ENCODE measurements around the gene DENND1A.
A peak's percentile ranks its signal among the peaks of the same experiment; 100 is the strongest.
"Not testable (repeated sequence)": the region's sequence is repeated elsewhere in the genome, so short reads cannot be mapped to it uniquely, and the experiment has no call there.

DENND1A gene

DNA sequence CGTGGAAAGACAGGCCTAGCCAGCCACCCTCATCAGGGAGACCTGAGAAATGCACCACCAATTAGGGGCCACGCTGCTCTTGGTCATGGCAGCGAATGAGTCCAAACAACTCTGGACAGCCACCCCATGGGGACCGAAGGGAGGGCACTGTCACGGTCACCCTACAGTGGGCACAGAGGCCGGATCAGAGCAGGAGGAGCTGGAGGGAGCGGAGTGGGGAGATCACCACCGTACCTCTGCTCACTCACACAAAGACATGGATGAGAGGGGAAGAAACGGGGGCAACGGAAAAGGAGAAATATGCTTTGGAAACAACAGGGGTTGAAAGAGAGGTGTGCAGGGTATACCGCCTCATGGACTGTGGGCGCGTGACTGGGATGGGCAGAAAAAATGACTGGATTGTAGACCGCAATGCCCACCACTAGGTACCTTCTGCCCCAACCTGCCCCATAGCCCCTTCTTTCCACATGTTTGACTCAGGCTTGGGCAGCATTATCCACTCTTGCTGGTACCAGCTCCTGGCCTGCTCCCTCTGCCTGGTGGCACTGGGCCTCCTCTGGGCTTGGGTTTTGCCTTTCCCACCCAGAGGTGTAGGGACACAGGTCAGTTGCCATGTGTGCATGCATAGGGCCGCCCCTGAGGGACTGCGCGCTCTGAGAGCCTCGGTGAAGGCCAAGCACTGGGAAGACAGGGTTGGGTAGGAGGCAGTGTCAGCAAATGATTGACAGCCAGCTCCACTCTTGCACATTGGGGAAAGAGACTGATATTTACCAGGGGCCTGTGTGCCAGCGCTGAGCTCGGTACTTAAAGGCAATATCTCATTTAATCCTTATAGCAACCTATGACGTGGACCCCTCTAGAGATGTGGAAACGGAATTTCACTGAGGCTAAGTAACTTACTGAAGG, 497.3 kb downstream of the DENND1A start:
- peak; percentile 60 for DNase-seq (ENCODE audit: low spot score)
- TF ChIP-seq, protein P1, sequence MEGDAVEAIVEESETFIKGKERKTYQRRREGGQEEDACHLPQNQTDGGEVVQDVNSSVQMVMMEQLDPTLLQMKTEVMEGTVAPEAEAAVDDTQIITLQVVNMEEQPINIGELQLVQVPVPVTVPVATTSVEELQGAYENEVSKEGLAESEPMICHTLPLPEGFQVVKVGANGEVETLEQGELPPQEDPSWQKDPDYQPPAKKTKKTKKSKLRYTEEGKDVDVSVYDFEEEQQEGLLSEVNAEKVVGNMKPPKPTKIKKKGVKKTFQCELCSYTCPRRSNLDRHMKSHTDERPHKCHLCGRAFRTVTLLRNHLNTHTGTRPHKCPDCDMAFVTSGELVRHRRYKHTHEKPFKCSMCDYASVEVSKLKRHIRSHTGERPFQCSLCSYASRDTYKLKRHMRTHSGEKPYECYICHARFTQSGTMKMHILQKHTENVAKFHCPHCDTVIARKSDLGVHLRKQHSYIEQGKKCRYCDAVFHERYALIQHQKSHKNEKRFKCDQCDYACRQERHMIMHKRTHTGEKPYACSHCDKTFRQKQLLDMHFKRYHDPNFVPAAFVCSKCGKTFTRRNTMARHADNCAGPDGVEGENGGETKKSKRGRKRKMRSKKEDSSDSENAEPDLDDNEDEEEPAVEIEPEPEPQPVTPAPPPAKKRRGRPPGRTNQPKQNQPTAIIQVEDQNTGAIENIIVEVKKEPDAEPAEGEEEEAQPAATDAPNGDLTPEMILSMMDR (IDR thresholded peaks at IDR 0.05) = no peak
- Histone ChIP-seq H3K27ac (no peak overlapping the region), H3K4me3 (no peak overlapping the region)

DNA sequence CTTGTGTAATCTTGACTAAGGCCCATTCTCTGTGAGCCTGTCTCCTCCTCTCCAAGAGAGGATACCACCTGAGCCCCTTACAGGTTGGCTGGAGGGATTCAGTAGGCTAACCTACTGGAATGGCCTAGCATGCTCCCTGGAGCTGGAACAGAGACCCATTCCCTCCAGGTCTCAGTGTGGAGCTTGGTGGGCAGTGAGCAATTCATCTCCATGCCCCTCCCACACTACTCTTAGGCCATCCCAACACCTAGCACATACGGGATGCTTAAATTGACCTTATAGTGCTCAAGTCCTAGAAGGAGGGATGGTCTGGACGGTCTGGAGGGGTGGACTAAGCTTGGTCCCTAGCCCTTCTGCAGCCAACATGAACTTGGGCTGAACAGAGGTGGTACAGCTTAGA, 498.3 kb downstream of the DENND1A start:
- H3K27ac ChIP-seq = no peak overlapping the region
- peak; percentile 53 for DNase-seq (ENCODE audit: low spot score)
- TF ChIP-seq, protein P1 (IDR thresholded peaks at IDR 0.05) = no peak

DNA sequence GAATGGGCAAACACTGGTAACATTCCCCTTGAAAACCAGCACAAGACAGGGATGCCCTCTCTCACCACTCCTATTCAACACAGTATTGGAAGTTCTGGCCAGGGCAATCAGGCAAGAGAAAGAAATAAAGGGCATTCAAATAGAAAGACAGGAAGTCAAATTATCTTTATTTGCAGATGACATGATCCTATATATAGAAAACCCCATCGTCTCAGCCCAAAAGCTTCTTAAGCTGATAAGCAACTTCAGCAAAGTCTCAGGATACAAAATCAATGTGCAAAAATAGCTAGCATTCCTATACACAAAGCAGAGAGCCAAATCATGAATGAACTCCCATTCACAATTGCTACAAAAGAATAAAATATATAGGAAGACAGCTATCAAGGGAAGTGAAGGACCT, 501.5 kb downstream of the DENND1A start:
- DNase-seq (ENCODE audit: low spot score); H3K4me3 ChIP-seq; H3K27ac ChIP-seq: not testable (repeated sequence)

More for the DNA sequence above, 498.3 kb downstream of the DENND1A start:
- no peak overlapping the region for H3K4me3 ChIP-seq

DNA sequence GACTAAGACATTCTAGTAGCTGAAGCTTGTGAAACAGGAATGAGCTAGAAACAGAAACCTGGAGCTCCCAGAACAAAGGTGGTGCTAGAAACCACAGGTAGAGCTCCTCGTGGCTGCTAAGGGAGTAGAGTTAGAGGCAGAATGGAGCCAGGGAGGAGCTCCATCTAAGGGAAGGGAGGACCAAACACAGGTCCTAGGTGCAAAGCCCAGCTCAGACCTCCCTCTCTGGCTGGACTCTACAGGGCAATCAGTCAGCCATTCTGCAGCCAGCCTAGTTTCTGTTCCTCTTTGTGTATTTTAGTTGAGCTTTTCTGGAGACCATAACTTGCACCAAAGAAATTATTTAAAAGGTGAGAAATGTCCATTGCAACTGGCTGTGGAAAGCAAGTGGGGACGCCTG, 503.5 kb downstream of the DENND1A start:
- Histone ChIP-seq H3K27ac (no peak overlapping the region), H3K4me3 (no peak overlapping the region)
- no peak for DNase-seq (ENCODE audit: low spot score)
- TF ChIP-seq, protein P1 (IDR thresholded peaks at IDR 0.05) = no peak

DNA sequence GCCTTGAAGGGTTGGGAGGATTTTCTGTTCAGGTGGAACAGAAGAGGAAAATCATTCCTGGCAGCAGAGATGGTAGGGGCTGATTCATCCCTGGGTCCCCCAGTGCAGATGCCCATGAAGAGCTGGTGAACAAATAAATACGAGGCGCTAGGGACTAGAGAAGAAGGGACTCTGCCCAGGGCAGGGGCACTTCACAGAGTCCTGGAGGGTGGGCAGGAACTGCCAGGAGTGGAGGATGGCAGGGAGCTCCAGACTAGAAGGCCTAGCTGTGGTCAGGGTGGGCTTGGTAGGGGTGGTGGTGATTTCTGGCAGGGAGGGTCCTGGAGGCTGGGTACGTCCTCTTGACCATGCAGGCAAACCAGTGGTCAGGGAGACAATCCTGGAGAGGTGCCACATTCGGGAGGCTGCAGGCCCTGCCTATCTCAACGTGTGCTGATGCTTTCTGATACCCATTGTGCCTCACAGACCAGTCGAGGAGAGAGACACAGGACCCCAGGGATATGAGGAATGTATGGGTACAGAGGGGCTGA, 504.0 kb downstream of the DENND1A start:
- DNase-seq (ENCODE audit: low spot score) = peak; percentile 56
- Histone ChIP-seq H3K27ac (no peak overlapping the region), H3K4me3 (no peak overlapping the region)
- TF ChIP-seq, protein P1 (IDR thresholded peaks at IDR 0.05) = no peak

DNA sequence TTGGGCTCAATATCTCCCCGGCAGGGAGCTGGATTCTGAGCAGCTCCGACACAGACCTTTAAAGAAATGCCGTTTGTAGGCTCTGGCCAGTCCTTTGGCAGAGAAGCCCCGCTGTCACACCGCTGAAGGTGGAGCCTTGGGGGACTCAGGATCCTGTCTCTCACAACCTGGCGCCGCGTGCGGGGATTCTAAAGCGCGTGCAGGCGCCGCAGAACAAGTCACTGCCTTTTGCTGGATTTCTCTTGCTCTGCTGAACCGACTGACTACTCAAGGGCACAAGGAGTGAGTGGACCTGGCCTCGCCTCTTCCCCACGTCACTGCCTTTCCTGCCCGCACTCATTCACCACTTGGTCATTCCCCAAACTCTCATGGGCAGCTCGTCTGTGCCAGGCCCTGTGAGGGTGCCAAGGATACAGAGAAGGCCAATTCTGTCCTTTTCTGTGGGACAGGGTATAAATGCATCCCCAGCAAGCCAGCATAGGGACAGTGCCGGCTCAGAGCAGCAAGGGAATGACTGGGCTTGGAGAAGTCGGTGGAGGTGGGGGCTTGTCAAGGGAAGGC, 504.6 kb downstream of the DENND1A start:
- no peak overlapping the region for H3K27ac ChIP-seq
- H3K4me3 ChIP-seq = no peak overlapping the region
- peak; percentile 67 for DNase-seq (ENCODE audit: low spot score)
- TF ChIP-seq, protein P1 (IDR thresholded peaks at IDR 0.05) = no peak

DNA sequence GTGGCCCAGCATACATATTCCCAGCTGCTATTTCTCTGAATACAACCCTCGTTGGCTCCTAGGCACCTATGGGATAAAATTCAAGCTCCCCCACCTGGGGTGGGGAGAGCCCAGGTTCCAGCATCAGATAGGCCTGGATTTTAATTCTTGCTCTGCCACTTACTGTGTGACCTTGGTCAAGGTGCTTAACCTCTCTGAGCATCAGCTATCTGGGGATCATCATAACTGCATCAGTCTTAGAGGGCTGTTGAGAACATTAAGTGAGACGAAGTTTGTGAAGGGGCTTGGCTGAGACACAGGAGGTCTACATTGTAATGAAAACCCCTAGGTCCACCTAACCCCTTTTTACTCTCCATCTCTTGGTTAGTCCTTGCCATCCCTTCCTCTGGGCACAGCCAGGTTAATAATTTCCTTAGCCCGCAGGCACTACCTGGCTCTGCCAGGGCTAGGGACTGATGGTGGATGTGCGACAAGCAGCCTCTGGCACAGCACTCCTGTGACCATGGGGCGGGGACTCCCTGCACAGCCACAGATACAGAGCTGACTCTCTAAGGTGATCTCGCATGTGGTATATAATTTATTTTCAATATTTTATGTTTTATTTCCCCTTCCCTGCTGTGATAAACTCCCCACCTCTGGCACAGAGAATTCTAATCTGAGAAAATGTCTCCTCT, 505.2 kb downstream of the DENND1A start:
- Histone ChIP-seq H3K27ac (no peak overlapping the region), H3K4me3 (no peak overlapping the region)
- TF ChIP-seq, protein P1 (IDR thresholded peaks at IDR 0.05) = no peak
- DNase-seq (ENCODE audit: low spot score) = peak; percentile 21

Data from coronary artery (tissue), 2 donors.